ENCODE data around the gene LOXL1. TPM values are rescaled to one million over a fixed set of nuclear protein-coding genes. Genes with fewer than 3 reads are reported as not detected.
"Not testable (repeated sequence)": the region's sequence is repeated elsewhere in the genome, so short reads cannot be mapped to it uniquely, and the experiment has no call there.

Gene LOXL1
- total RNA-seq, 1 donor from 2014 or later, result 29.0 TPM

DNA sequence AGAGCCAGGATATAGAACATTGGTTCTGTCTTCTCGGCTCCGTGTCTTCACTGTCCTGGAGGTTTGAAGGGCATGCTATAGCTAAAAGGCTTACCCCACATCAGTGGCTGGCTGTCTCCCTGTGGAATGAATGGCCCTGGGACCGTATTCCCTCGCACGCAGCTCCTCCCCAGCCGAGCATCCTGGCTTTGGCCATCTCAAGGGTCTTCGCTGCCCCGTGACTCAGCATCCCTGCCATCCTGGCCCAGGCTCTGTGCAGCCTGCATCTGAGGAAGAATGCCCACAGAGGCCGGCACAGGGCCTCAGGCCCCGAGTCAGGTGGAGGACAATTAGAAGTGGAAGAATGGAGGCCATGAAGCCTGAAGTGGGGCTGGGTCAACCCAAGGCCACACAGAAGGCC is 11.0 kb downstream of the LOXL1 start:
- Histone ChIP-seq H3K9me3 (no peaks in the 10 kb centered on the region), H3K36me3 (no peaks in the 10 kb centered on the region), H3K27ac (peak overlapping the region; percentile 7), H3K27me3 (no peaks in the 10 kb centered on the region), H3K4me1 (peaks cover 42% of the 10 kb centered on the region), H3K4me3 (no peak overlapping the region)
- DNase-seq (ENCODE audit: extremely low spot score in 2 of 2), result no peak
- intact Hi-C loops (cut with DNase I), result no loop called here
- TF ChIP-seq POLR2AphosphoS5 (IDR thresholded peaks at IDR 0.05; ENCODE audit: insufficient read depth in 1 of 2, low read depth in 1 of 2), result no peak
- TF ChIP-seq POLR2A (IDR thresholded peaks at IDR 0.05), result no peak
- TF ChIP-seq, protein P1, sequence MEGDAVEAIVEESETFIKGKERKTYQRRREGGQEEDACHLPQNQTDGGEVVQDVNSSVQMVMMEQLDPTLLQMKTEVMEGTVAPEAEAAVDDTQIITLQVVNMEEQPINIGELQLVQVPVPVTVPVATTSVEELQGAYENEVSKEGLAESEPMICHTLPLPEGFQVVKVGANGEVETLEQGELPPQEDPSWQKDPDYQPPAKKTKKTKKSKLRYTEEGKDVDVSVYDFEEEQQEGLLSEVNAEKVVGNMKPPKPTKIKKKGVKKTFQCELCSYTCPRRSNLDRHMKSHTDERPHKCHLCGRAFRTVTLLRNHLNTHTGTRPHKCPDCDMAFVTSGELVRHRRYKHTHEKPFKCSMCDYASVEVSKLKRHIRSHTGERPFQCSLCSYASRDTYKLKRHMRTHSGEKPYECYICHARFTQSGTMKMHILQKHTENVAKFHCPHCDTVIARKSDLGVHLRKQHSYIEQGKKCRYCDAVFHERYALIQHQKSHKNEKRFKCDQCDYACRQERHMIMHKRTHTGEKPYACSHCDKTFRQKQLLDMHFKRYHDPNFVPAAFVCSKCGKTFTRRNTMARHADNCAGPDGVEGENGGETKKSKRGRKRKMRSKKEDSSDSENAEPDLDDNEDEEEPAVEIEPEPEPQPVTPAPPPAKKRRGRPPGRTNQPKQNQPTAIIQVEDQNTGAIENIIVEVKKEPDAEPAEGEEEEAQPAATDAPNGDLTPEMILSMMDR (IDR thresholded peaks at IDR 0.05), result no peak

DNA sequence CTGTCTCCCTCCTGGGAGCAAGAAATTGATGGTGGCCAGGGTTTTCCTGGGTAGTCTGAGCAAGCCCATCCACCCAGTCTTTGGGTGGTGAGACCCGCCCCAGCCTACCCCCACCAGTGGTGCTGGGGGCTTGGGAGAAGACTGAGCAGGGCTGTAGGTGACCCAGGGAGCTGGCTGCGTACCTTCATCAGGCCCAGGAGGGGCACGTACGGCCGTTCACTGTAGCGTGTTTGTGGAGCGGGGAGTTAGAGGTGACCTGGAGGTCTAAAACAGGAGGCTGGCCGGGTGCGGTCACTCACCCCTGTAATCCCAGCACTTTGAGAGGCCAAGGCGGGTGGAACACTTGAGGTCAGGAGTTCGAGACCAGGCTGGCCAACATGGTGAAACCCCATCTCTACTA is 11.5 kb downstream of the LOXL1 start:
- H3K4me1 ChIP-seq, result peaks cover 42% of the 10 kb centered on the region
- TF ChIP-seq, protein P1 (IDR thresholded peaks at IDR 0.05), result no peak
- TF ChIP-seq POLR2AphosphoS5 (IDR thresholded peaks at IDR 0.05; ENCODE audit: insufficient read depth in 1 of 2, low read depth in 1 of 2) (no peak), POLR2A (IDR thresholded peaks at IDR 0.05) (no peak)
- peak overlapping the region; percentile 7 for H3K27ac ChIP-seq
- H3K4me3 ChIP-seq, result no peak overlapping the region
- no peaks in the 10 kb centered on the region for H3K36me3 ChIP-seq
- no peaks in the 10 kb centered on the region for H3K9me3 ChIP-seq
- intact Hi-C loops (cut with DNase I), result no loop called here
- H3K27me3 ChIP-seq, result no peaks in the 10 kb centered on the region
- DNase-seq (ENCODE audit: extremely low spot score in 2 of 2), result no peak

DNA sequence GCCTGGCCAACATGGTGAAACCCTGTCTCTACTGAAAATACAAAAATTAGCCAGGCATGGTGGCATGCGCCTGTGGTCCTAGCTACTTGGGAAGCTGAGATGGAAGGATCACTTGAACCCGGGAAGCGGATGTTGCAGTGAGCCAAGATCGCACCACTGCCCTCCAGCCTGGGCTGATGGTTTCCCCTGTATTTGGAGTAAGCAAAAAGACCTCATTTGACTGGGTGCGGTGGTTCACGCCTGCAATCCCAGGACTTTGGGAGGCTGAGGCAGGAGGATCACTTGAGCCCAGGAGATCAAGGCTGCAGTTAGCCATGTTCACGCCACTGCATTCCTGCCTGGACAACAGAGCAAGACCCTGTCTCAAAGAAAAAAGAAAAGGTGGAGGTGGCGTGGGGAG is 12.3 kb downstream of the LOXL1 start:
- H3K4me3 ChIP-seq; H3K9me3 ChIP-seq; DNase-seq (ENCODE audit: extremely low spot score in 2 of 2); H3K27ac ChIP-seq; H3K27me3 ChIP-seq; intact Hi-C loops (cut with DNase I); H3K36me3 ChIP-seq: not testable (repeated sequence)
- H3K4me1 ChIP-seq, result peaks cover 42% of the 10 kb centered on the region

DNA sequence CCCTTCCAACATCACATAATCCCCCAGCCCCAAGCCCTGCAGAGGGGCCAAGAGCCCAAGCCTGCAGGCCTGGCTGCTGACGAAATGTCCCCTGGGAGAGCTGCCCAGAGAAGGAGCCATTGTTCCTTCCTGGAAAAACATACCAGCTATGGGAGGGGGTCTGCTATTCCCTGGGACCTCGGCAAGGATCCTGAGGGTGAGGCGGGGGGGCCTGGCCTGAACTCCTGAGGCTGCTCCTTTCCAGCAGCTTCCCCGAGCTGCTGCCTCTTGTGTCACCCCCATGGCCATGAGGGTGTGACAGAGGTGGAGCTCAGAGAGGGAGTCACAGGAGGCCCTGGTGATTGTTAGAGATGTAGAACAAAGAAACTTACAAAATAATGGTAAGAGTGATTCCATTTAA is 12.9 kb downstream of the LOXL1 start:
- no peak overlapping the region for H3K27ac ChIP-seq
- H3K4me3 ChIP-seq, result no peak overlapping the region
- no peaks in the 10 kb centered on the region for H3K36me3 ChIP-seq
- no peak for TF ChIP-seq POLR2AphosphoS5 (IDR thresholded peaks at IDR 0.05; ENCODE audit: insufficient read depth in 1 of 2, low read depth in 1 of 2)
- TF ChIP-seq POLR2A (IDR thresholded peaks at IDR 0.05), result no peak
- TF ChIP-seq, protein P1 (IDR thresholded peaks at IDR 0.05), result no peak
- no peaks in the 10 kb centered on the region for H3K9me3 ChIP-seq
- peaks cover 47% of the 10 kb centered on the region for H3K4me1 ChIP-seq
- no peaks in the 10 kb centered on the region for H3K27me3 ChIP-seq
- no peak for DNase-seq (ENCODE audit: extremely low spot score in 2 of 2)
- intact Hi-C loops (cut with DNase I), result no loop called here

DNA sequence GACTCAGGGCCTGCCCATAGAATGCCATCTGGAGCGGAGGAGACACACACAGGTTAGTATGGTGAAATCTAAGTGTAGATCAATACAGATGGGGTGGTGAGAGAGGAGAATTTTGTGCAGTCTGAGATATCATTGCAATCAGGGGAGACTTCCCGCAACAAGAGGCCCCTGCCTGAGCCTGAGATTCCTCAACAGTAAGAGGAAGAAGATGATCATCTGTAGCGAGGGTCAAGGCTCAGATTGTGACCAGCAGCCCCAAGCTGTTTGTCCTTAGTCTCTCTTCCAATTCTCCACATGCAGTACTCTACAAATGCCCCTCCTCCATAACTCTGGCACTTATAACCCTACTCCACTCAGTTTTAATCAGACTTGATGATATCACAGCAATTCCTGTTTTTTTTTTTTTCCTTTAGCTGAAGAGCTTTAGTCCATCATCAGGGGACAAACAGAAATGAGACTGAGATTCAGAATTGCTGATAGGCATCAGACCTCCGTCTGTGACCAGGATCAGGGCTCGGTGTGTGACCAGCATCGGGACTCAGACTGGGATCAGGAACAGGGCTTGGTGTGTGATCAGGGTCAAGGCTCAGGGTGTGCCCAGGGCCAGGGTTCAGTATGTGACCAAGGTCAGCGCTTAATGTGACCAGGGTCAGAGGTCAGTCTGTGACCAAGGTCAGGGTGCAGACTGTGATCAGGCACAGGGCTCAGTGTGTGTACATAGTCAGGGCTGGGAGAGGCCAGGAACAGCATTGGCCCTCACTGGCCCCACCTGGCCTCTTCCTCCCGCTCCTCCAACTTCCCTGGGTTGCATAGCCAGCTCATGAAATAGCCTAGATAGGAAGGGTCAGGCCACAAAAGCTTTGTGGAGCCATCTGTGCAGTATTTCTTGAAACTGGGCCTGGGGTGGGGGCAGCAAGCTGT is 14.1 kb downstream of the LOXL1 start:
- H3K27ac ChIP-seq, result peak overlapping the region; percentile 72

More for the DNA sequence above, 14.1 kb downstream of the LOXL1 start:
- no peak for DNase-seq (ENCODE audit: extremely low spot score in 2 of 2)
- Histone ChIP-seq H3K27me3 (no peaks in the 10 kb centered on the region), H3K9me3 (no peaks in the 10 kb centered on the region), H3K4me1 (peaks cover 53% of the 10 kb centered on the region), H3K4me3 (no peak overlapping the region), H3K36me3 (no peaks in the 10 kb centered on the region)
- TF ChIP-seq POLR2AphosphoS5 (IDR thresholded peaks at IDR 0.05; ENCODE audit: insufficient read depth in 1 of 2, low read depth in 1 of 2) (no peak), POLR2A (IDR thresholded peaks at IDR 0.05) (no peak)
- TF ChIP-seq, protein P1 (IDR thresholded peaks at IDR 0.05), result no peak
- intact Hi-C loops (cut with DNase I), result no loop called here

Data from vagina (tissue), 2 donors.